GM13976 (cell line): Measurements from ENCODE around the gene DSN1.

Experiments
- DNase-seq: peaks from one replicate; pipeline ENCODE4 v3.0.0; 2012; ENCODE audit warnings: low spot score
- in situ Hi-C: fragments of 300-500 bp; cut with MboI; formaldehyde crosslinking; loops from one replicate; pipeline ENCODE4 v1.12.0; 2022; ENCODE audit warnings: low sequenced_read_pairs, mixed read lengths, inconsistent platforms; ENCODE audit not compliant: unreplicated experiment
- TF ChIP-seq, protein P1 (sequence below): IDR thresholded peaks from 2 replicates; pipeline ENCODE4 v1.5.1; 2012; ENCODE audit warnings: borderline replicate concordance, mild to moderate bottlenecking; ENCODE audit not compliant: insufficient read depth; ENCODE audit errors: extremely low read depth, missing control alignments, control extremely low read depth

DSN1 gene

GRCh38 chr20:36768768-36769430, 4.7 kb downstream of the DSN1 start:
- in situ Hi-C loops, result no loop called here
- TF ChIP-seq, protein P1, sequence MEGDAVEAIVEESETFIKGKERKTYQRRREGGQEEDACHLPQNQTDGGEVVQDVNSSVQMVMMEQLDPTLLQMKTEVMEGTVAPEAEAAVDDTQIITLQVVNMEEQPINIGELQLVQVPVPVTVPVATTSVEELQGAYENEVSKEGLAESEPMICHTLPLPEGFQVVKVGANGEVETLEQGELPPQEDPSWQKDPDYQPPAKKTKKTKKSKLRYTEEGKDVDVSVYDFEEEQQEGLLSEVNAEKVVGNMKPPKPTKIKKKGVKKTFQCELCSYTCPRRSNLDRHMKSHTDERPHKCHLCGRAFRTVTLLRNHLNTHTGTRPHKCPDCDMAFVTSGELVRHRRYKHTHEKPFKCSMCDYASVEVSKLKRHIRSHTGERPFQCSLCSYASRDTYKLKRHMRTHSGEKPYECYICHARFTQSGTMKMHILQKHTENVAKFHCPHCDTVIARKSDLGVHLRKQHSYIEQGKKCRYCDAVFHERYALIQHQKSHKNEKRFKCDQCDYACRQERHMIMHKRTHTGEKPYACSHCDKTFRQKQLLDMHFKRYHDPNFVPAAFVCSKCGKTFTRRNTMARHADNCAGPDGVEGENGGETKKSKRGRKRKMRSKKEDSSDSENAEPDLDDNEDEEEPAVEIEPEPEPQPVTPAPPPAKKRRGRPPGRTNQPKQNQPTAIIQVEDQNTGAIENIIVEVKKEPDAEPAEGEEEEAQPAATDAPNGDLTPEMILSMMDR, result no peak
- DNase-seq, result no peak

- TF ChIP-seq, protein P1, result no peak
- in situ Hi-C loops, result no loop called here
- no peak for DNase-seq
Measured at GRCh38 chr20:36761125-36761524, 12.4 kb downstream of the DSN1 start.

DNA sequence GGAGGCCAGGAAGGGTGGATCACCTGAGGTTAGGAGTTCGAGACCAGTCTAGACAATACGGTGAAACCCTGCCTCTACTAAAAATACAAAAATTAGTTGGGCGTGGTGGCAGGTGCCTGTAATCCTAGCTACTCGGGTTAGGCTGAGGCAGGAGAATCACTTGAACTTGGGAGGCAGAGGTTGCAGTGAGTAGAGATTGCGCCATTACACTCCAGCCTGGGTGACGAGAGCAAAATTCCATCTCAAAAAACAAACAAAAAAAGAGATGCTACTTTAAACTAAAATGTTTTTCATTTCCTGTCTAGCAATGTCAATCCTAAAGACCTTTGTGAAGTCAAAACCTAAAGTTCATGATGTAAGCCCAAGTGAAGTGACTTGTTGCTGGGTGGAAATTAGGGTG, 12.9 kb downstream of the DSN1 start:
- in situ Hi-C loops, result no loop called here
- TF ChIP-seq, protein P1, result no peak
- DNase-seq, result no peak

DNA sequence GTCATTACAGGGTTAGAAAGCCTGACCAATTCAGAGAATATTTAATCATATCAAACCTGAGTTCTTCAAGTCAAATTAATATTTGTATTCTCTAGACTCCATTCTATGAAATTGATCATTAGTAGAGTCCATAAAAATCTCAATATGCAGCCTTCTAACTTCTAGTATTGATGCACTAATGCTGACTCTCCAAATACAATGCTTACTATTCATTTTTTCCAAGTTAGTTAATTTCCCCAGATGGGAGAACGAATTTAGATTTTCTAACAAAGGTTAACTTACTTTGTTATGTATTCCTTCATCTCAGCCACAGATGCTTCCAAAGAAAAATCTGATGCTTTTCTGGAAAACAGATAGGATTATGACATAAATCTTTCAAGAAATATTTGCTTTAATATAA, 15.3 kb downstream of the DSN1 start:
- in situ Hi-C loops, result no loop called here

DNA sequence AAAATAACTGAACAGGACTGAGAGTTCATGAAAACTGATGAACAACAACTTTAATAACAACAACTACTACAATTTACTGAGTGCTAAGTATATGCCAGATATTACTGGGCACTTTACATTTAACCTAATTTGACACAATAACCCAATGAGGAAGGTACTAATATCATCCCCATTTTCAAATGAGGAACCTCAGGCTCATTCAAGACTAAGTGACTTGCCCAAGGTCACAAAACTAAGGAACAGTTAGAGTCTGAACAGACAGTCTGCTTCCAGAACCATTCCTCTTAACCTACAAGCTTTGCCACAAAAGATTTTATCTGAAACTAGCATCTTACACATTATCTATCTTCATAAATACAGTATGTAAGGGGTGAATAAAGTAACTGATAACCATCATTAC, 17.1 kb downstream of the DSN1 start:
- TF ChIP-seq, protein P1, result no peak
- in situ Hi-C loops, result no loop called here
- no peak for DNase-seq

More for the DNA sequence above, 15.3 kb downstream of the DSN1 start:
- no peak for DNase-seq
- TF ChIP-seq, protein P1, result no peak

DNA sequence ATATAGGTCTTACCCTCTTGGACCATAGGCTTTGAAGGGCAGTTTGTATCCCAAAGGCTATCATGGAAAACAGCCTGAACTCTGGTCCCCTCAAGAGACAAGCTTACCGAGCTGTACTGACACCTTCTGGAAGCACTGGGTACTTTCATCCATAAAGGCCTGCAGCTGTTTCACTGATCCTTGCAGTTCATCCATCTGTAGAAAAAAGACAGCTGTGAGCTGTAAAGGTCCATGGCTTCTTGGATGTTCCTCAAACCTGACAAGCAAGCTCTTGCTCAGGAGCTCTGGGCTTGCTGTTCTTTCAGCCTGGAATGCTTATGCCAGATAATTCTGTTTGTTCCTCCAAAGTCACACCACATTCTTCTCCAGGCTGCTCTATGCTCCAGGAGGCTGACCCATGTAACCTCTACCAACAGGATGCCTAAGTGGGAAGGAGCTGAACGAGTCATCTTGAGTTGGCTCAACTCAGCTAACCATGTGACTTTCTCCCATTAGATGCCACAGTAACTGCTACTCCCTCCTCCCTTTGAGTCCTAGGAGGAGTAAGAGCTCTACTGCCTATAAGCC, 18.8 kb downstream of the DSN1 start:
- peak; percentile 49 for DNase-seq
- in situ Hi-C loops, result no loop called here
- TF ChIP-seq, protein P1, result peak; percentile 40
